Muscle of arm (tissue), 12 donors: Measurements from ENCODE around the gene NFATC1. TPM values are rescaled to one million over a fixed set of nuclear protein-coding genes. Genes with fewer than 3 reads are reported as not detected.
"Not testable (repeated sequence)": the region's sequence is repeated elsewhere in the genome, so short reads cannot be mapped to it uniquely, and the experiment has no call there.

Experiments used
- DNase-seq: peaks from one replicate; pipeline ENCODE4 v3.0.0-alpha.2; 2013
- polyA plus RNA-seq, 12 donors: library from polyadenylated mRNA; unstranded; fragments of 120-200 nt; gene quantifications; one replicate each; pipeline ENCODE4 v1.2.1, GENCODE V29; 2013; ENCODE audit not compliant: insufficient read length in 12 of 12

The NFATC1 gene
- polyA plus RNA-seq, 12 donors = 10.7 to 24.6 (median 13.5) TPM; not detected in 1

GRCh38 chr18:79487801-79488201 is 92.1 kb downstream of the NFATC1 start:
- DNase-seq = no peak

GRCh38 chr18:79488311-79489050 is 92.8 kb downstream of the NFATC1 start:
- DNase-seq = no peak

- no peak for DNase-seq
These were observed 93.5 kb downstream of the NFATC1 start for GRCh38 chr18:79489051-79489898.

DNA sequence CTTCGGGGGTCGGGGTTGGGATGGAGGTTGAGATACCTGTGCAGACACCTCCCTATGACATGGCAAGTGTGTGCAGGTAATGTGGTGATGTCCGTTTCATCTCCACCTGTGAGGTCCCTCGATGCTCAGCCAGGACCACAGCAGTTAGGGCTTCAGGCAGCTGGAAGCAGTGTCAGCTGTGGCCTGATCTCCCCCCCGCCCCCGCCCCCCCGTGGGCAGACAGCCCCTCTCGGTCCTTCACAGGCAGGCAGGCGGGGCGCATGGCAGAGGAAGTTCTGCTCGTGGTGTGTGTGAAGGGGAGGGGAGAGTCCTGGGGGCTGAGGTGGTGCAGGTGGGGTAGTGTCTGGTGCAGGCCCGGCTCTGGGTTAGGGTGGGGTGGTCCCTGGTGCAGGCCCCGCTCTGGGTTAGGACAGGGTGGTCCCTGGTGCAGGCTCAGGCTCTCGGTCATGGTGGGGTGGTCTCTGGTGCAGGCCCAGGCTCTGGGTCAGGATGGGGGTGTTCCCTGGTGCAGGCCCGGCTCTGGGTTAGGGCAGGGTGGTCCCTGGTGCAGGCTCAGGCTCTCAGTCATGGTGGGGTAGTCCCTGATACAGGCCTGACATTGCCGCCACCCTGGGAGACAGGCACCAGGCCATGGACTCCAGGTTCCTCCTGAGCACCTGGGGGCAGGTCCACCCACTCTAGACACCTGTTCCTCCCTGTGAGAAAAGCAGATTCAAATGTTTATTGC is 94.3 kb downstream of the NFATC1 start:
- DNase-seq = no peak

GRCh38 chr18:79490626-79491041 is 94.9 kb downstream of the NFATC1 start:
- DNase-seq = no peak

DNA sequence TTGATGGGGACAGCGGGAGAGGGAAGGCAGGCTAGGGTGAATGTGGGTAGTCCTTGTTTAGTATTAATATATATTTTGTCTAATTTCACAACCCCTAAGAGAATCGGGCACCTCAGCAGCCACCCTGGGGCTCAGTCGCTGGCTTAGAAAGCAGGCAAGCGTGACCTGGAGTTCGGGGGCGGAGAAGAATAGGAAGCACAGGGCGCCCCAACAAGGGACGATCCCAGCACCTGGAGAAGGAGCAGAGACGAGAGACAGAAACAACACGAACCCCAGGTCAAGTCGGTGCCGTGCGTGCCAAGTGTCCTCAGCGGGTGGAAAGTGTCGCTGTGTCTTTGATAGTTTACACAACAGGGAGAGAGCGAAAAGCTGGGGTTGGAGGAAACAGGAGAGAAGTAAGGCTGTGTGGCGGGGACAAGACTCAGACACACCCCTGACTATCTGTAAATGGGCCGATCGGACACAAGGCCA is 95.4 kb downstream of the NFATC1 start:
- no peak for DNase-seq

DNA sequence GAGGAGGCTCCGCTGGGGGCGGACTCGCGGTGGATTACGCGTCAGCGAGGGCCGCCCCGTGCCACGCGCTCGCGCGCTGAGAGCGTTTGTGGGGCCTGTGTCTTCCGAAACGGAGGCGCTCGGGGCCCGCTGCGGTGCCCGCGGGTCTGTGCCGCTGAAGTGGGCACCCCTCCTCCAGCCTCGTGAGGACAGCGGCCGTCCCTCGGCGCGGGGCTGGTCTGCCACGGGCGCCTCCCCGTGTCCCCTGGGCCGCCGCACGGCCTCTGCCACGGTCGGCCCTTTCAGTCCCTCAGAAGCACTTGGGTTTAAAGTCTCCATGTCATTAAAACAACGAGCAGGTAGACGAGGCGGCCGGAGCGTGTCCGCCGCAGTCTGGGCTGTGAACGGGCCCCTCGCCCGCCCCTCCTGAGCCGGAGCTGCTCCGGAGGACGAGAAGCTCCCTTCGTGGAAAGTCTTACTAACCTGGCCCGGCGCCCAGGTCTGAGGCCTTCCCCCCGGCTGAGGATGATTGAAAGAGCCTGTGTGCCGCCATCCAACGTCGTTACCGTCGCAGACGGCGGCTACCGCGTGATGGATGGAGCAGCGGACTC is 97.6 kb downstream of the NFATC1 start:
- no peak for DNase-seq

GRCh38 chr18:79493801-79494211 is 98.1 kb downstream of the NFATC1 start:
- no peak for DNase-seq

GRCh38 chr18:79494936-79495335 is 99.2 kb downstream of the NFATC1 start:
- no peak for DNase-seq

DNA sequence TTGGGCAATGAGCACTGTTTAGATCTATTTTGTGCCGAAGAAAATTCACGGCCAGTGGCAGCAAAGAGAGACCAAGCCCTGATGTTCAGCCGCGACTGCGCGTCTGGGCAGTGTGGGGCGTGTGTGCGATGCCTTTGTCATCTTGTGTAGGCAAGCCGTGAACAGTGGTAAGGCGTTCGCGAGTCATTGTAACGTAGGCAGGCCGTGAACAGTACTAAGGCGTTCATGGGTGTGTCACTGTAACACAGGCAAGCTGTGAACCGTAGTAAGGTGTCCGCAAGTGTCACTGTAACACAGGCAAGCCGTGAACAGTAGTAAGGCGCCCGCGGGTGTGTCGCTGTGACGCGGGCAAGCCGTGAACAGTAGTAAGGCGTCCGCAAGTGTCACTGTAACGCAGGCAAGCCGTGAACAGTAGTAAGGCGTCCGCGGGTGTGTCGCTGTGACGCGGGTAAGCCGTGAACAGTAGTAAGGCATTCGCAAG is 99.9 kb downstream of the NFATC1 start:
- DNase-seq = no peak

DNA sequence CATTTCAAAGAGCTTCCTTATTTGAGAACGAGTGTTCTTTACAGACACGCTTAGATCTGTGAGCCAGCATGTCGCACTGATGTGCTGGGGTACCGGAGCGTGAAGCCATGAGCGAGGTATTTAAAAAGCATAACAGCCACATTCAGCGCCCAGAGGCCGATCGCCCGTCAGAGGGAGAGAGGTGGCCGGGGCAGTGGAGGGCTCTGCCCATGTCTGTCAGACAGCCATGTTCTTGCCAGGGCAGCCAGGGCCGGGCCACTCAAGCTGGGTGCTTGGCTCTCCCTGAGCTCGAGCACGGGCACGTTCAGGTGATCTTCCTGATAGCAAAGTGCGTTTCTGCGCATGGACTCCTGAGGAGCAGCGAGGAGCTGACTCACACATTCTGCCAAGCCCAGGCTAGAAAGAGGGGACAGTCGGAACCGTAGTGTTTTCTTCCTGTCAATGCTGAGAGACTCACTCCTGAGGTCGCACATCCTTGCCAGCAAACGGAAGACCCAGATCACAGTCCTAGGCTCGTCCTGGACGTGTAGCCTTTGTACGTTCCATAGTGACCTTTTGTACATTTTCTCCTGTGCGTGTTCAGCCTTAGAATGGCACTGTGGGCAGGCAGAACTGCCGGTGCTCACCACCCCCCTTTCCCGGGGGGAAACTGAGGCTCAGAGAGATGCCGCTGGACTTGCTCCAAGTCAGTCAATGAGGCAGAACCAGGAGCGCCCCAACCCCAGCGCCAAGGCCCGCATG is 100.7 kb downstream of the NFATC1 start:
- DNase-seq = no peak

DNA sequence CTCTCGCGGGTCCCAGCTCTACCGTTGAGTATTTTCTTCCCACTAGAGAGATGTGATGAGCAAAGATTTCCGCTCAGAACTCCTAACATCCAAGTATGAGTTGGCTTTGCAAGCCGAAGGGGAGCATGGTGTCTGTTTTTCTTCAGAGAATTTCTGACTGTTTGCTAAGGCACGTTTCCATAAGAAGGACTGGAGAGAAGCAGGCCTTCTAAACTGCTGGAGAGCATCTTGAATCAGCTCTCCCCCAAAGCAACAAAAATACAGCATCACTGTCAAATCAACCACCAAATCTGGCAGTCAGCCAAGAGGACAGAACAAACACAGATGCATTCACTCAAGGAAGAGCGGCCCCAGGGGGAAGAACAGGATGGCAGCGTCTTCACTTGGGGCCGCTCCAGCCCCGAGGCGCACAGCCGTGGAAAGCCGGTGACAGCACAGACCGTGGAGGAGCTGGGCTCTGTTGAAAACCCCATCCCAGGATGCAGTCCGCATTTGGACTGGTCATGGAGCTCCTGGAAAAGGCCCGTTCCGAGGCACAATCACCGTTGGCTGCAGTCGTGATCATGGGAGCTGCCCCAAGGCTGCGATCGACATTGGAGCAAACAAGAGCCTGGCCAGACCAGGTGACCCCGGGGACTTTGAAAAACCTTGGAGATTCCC is 101.4 kb downstream of the NFATC1 start:
- no peak for DNase-seq

- DNase-seq = no peak
These were observed 101.9 kb downstream of the NFATC1 start for GRCh38 chr18:79497638-79498081.

DNA sequence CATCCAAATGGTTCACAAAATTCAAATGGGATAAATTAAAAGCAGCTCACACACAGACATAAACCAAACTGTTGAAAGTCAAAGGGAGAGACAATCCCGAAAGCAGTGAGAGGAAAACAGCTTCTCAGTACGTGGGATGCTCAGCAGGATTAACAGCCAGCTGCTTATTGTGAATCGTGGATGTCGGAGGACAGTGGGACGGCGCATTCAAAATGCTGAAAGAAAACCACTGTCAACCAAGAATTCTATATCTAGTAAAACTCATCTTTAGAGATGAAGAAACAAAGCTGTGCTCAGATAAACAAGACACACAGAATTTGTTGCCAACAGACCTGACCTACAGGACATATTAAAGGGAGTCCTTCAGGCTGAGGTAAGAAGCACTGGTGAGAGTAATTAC is 102.9 kb downstream of the NFATC1 start:
- DNase-seq = no peak

GRCh38 chr18:79501006-79501405 is 105.3 kb downstream of the NFATC1 start:
- no peak for DNase-seq

GRCh38 chr18:79502782-79503181 is 107.1 kb downstream of the NFATC1 start:
- DNase-seq = no peak

GRCh38 chr18:79503406-79503805 is 107.7 kb downstream of the NFATC1 start:
- DNase-seq = no peak

GRCh38 chr18:79504034-79504433 is 108.3 kb downstream of the NFATC1 start:
- no peak for DNase-seq

GRCh38 chr18:79504495-79504894 is 108.8 kb downstream of the NFATC1 start:
- DNase-seq = not testable (repeated sequence)

GRCh38 chr18:79505465-79505864 is 109.7 kb downstream of the NFATC1 start:
- not testable (repeated sequence) for DNase-seq
